Peyer's patch (tissue), 4 donors: Measurements from ENCODE around the gene THAP8.

Experiments
- CTCF ChIP-seq, 6 experiments: fragments of 450-650 bp in 4 of 6; fragments of 200-600 bp in 2 of 6; sonication (generic) in 1 of 6; IDR thresholded peaks; one replicate each; pipeline ENCODE4 v1.5.1; 2017 to 2019; ENCODE audit warnings: antibody characterized with exemption in 6 of 6, mild to moderate bottlenecking in 3 of 6, moderate library complexity in 1 of 6
- POLR2A ChIP-seq, 2 donors: fragments of 450-650 bp; IDR thresholded peaks; one replicate each; pipeline ENCODE4 v1.5.1; 2017; ENCODE audit warnings: antibody characterized with exemption in 2 of 2, mild to moderate bottlenecking in 2 of 2, moderate library complexity in 2 of 2

- TF ChIP-seq CTCF (IDR thresholded peaks at IDR 0.05) (no peak), POLR2A (IDR thresholded peaks at IDR 0.05) (no peak)
Observed at GRCh38 chr19:35992907-35993765, 60.9 kb downstream of the THAP8 start.
